GM19351 (cell line): Measurements from ENCODE around the gene PDZK1IP1.

Experiments used
- ATAC-seq: cut with Tn5 transposase; IDR thresholded peaks from one replicate; pipeline ENCODE4 v1.9.1; 2021; ENCODE audit warnings: mild to moderate bottlenecking, moderate library complexity; ENCODE audit not compliant: unreplicated experiment

PDZK1IP1 gene, protein sequence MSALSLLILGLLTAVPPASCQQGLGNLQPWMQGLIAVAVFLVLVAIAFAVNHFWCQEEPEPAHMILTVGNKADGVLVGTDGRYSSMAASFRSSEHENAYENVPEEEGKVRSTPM

DNA sequence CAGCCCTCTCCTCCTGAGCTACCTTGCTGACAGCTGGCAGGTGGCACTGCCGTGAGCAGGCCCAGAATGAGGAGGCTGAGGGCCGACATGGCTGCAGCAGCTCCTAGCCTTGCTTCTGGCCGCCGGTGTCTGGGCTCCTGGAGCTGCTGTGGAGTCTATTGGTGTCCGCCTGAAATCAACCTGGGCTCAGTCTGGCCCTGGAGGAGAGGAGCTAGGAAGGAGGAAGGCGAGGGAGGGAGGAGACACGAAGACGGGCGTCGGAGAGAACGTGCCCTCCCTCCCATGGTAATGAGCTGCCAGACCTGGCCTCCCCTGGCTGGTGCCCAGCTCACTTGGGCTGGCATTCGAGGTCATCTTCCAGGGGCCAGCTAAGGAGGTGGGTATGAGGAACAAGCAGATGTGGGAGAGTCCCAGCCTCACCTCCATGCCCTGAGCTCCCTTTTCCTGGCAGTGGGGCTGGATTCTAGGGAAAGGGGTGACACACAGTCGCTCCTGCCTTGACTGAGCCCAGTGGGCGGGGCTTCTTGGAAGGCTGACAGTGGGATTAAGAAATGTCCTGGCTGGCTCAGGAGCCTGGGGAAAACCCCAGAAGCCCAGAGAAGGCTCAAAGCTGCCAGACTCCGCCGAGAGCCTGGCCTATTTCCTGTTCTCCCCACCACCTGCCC is at the start of gene PDZK1IP1:
Gene PDZK1IP1, minus strand, starts transcription at position 193 of the 665 bp plus-strand sequence. Its CDS starts 104 bp downstream, at position 89.
- no peak for ATAC-seq

- ATAC-seq = no peak
Observed at GRCh38 chr1:47238935-47239592, 49.2 kb upstream of the PDZK1IP1 start.

GRCh38 chr1:47235806-47236205 is 46.0 kb upstream of the PDZK1IP1 start:
- ATAC-seq = no peak

DNA sequence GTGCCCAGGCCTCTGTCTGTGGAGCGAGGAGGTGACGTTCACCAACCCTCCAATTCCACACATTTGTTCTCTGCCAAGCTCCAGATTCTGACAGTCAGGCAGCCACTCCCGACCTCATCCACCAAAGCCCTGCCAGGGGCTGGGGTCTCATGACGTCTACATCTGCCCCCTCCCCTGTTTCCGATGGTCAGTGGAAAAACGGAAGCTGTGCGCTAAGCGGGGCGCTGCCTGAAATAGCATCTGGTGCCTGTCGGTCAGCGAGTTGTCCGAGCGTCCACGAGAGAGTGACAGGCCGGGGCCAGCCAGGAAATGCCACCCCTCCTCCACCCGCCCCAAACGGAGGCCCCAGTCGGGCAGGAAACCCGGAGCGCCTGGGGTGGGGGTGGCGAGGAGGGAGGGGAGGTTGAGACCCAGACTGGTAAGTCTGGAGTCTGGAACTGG is 45.4 kb upstream of the PDZK1IP1 start:
- ATAC-seq = no peak

- no peak for ATAC-seq
Observed at GRCh38 chr1:47233186-47233585, 43.4 kb upstream of the PDZK1IP1 start.

GRCh38 chr1:47232187-47232874 is 42.5 kb upstream of the PDZK1IP1 start, which contains the start of gene TAL1:
Gene TAL1, minus strand, starts transcription at chr1:47232225. Its CDS starts 6,337 bp downstream, at chr1:47225888.
- no peak for ATAC-seq

DNA sequence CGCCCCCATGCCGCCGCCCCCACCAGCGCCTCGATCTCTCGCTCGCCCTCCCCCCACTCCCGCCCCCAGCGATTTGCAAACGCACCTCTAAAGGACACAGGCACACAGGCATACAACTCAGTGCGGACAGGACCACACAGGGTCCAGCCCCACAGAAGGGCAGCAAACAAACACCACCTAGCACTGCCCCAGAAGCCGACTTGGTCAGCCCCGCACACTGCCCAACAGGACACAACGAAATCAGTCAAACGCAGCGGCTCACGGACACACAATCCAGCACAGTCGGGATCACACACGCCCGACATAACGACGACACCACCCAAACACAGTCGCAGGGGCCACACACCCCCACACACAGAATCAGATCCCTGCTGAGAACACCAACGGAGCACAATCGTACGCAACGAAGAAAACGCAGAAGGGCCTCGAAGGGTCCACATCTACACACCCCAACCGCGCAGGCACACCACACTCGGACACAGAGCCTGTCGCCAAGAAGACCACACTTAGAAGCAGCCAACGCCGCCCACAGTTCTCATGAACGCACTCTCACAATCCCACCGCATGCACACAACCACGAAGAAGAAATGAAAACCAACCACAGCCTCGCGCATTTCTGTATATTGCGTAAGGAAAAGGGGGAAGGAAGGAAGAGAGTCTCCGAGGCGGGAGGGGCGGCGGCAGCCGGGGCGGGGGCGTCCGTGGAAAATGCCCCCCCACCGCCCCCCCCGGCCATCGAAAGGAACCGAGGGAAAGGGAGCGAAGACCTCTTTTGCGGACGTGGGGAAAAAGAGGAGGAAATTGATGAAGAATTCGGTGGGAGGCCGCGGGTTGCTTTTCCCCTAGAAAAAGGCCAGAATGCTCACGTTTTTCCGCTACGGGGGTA is 41.7 kb upstream of the PDZK1IP1 start:
- ATAC-seq = no peak

GRCh38 chr1:47230692-47231300 is 41.0 kb upstream of the PDZK1IP1 start:
- ATAC-seq = no peak

DNA sequence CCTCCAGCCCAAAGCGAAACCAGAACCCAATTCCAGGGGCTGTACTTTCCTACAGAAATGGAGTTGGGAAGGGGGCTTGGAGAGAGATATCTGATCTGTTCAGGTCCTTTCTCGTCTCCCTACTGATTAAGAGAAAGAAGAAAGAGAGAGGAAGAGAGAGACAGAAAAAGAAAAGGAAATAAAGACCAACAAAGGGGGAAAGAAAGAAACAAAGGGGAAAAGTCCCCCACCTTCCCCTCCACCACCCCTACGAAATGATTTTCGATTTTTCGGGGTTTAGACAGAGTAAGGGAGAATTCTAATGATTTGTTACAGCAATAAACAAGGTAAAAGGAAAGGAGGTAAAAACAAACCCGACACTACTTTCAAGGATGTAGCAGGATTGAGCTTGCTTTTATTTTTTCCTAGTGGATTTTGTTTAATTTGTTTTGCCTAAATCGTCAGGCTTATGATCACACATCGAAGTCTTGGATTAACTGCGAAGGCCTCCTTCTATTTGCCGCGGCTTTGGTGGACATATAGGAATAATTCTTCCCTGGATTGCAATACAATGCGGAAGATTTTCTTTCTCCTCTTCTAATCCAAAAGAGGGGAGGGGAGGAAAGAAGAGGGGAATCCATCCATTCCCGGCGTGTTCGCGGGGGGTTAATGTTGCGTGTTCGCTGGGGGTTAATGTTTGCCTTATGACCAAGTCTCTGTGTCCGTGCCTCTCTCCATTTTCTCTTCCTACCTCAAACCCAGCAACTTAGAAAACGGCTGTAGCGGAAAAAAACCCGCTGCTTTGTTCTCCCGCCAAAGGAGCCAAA is 40.3 kb upstream of the PDZK1IP1 start:
- ATAC-seq = no peak

GRCh38 chr1:47229031-47229885 is 39.4 kb upstream of the PDZK1IP1 start:
- no peak for ATAC-seq

GRCh38 chr1:47228644-47229030 is 38.8 kb upstream of the PDZK1IP1 start:
- no peak for ATAC-seq

DNA sequence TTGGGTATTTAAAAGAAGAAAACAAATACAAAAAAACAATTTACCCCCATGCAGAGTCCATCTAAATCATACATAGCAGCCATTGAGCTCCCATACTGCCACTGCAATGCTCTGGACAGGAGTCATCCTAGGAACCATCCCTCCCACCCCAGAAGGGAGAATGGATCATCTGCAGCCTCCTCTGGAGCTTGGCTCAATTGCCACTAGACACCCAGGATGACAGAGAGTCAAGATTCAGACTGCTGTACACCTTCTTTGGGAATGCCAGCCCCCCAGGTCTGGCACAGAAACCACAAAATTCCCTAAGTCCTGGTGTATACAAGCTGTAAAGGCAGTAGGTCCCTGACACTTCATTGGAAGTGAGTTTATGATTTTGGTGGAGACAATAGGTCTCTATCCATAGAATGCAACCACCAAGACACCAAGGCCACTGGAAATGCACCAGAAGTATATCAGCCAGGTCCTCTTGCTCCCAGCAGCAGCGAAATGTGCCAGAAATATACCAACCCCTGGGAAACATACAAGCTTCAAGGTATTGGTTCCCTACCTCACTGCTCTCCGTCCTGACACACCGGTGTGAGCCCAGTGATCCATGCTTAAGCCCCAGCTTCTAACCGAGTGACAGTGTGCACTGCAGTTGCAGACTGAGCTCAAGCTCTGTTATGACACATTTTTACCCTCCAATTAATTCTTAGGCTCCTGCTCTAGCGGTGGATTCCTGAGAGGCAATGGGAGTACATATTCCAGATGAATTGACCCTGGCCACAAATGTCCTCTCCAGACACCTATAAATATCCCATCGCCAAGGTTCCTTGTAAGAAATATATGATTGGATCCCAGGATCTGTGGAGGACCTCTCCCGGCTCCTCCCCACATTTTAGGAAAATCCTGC is 37.8 kb upstream of the PDZK1IP1 start:
- ATAC-seq = no peak

DNA sequence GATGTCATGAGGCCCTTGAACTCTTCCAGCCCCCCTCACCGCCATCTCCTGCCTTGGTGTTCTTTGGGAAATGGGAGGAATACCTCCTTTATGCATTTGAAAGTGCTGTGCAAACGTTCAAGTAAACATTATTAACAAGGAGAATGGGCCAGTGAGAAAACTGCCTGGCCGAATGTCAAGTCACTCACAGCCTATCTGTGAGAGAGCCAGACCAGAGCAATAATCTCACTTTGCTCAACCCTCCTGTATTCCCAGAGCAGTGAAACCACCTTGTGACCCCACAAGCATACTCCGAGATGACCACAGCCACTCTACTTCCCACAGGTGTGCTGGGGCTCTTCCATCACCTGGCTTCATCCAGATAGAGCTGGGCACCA is 37.0 kb upstream of the PDZK1IP1 start:
- no peak for ATAC-seq

DNA sequence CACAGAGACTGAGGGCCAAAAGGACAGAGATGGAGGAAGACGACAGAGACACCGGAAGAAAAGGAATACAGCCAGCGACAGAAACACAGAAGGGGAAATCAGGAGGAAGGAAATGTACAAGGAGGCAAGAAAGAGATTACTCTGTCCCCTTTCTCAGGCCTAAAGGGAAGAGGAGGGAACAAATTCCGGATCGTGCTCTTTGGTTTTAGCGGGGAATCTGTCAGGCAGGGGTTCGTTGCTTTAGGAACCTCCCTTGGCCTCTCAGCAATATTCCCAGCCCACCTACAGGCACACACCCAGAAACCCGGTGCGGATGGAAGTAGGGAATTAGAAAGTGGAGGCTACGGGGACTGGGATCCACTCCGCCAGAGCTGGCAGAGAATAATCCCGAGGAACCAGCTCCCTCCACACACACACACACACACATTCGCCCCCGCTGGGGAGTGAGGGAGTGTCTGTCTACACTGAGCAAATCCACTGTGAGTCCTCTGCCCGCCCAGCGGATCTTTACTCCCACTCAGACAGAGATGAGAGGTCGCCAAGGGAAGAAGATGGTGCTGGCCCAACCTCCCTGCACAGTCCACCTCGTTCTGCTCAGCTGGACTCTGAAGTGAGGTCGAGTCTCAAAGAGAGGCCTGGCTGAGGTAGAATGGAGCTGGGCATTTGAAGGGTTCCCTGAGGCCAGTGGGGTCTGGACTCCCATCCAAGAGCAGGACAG is 36.4 kb upstream of the PDZK1IP1 start:
- no peak for ATAC-seq

- no peak for ATAC-seq
Observed at GRCh38 chr1:47225430-47226100, 35.7 kb upstream of the PDZK1IP1 start.

DNA sequence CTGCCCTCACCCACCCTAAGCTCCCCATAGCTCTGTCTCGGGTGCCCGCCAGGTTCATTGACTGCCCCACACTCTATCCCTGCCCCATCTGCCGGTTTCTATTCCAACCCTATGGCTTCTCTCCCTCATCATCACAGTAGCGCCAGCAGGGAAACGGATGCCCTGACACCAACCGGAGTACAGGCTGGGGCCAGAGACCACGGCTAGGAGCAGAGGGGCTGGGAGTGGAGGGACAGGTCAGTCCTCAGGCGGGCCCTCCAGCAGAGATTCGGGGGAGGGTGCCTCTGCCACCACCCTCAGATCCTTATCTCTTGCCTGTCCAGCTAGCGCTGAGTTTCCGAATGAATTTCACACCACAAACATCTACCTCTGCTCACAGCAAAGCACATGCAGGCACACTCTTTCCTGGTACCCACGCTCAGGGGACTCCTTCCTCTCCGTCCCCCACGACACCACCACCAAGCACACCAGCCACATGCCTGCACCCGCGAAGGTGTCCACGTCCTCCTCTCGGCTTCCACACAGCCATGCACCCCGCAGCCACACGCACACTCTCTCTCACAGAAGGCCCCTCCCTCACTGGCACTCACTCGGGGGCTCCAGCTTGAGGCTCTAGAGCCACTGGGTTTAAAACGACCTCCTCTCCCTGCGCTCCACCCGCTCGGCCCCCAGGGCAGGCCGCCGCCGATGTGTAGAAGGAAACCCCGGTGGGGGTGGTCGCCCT is 35.0 kb upstream of the PDZK1IP1 start:
- ATAC-seq = no peak
